Natural killer cell (primary cell): ENCODE data around the gene CLEC18A. TPM values are rescaled to one million over a fixed set of nuclear protein-coding genes. Genes with fewer than 3 reads are reported as not detected.
"Not testable (repeated sequence)": the region's sequence is repeated elsewhere in the genome, so short reads cannot be mapped to it uniquely, and the experiment has no call there.

Experiments
- ATAC-seq, 3 donors: fragments of 150-1000 bp in 2 of 3; fragments of 200-7000 bp in 1 of 3; cut with Tn5 transposase; 1 replicate in 1 of 3; 2 replicates in 2 of 3; pipeline ENCODE4 v1.10.0; 2021; ENCODE audit warnings: mild to moderate bottlenecking in 2 of 3, moderate library complexity in 2 of 3
- DNase-seq, 2 donors: peaks; one replicate each; pipeline versions ENCODE4 v3.0.0 to v3.0.0-alpha.2; 2013 to 2021; ENCODE audit warnings: mixed read lengths in 1 of 2
- H3K27ac ChIP-seq: one replicate; pipeline ENCODE4 v1.5.1; 2013; ENCODE audit warnings: mild to moderate bottlenecking, low read length
- H3K27me3 ChIP-seq: one replicate; pipeline ENCODE4 v1.6.1; 2013; ENCODE audit warnings: low read length; ENCODE audit not compliant: control insufficient read depth, insufficient read depth
- H3K36me3 ChIP-seq: one replicate; pipeline ENCODE4 v1.6.1; 2013; ENCODE audit warnings: low read length; ENCODE audit not compliant: control insufficient read depth, insufficient read depth
- H3K4me1 ChIP-seq: one replicate; pipeline ENCODE4 v1.6.1; 2013; ENCODE audit warnings: low read length; ENCODE audit not compliant: control insufficient read depth, insufficient read depth
- H3K4me3 ChIP-seq: one replicate; pipeline ENCODE4 v1.5.1; 2013; ENCODE audit warnings: low read length
- H3K9me3 ChIP-seq: one replicate; pipeline ENCODE4 v1.6.1; 2013; ENCODE audit warnings: low read length; ENCODE audit not compliant: control insufficient read depth, insufficient read depth
- H3K27ac Mint-ChIP-seq, 2 donors: one replicate each; pipeline ENCODE4 v1.8.0; 2022; ENCODE audit warnings: mild to moderate bottlenecking in 2 of 2, mixed read lengths in 2 of 2, moderate library complexity in 1 of 2
- H3K27me3 Mint-ChIP-seq, 2 donors: one replicate each; pipeline ENCODE4 v1.8.0; 2022; ENCODE audit warnings: low read depth in 2 of 2, mixed read lengths in 2 of 2
- H3K36me3 Mint-ChIP-seq: one replicate; pipeline ENCODE4 v1.8.0; 2022; ENCODE audit warnings: mixed read lengths
- H3K4me1 Mint-ChIP-seq, 2 donors: one replicate each; pipeline ENCODE4 v1.8.0; 2022; ENCODE audit warnings: mixed read lengths in 2 of 2
- H3K4me3 Mint-ChIP-seq: one replicate; pipeline ENCODE4 v1.8.0; 2022; ENCODE audit warnings: mild to moderate bottlenecking, moderate library complexity, mixed read lengths
- H3K9me3 Mint-ChIP-seq, 2 donors: one replicate each; pipeline ENCODE4 v1.8.0; 2022; ENCODE audit warnings: mixed read lengths in 2 of 2
- CTCF ChIP-seq: fragments of 200-600 bp; IDR thresholded peaks from one replicate; pipeline ENCODE4 v1.8.0; 2022; ENCODE audit warnings: antibody characterized with exemption
- WGBS: methylation state at CpG from one replicate; pipeline ENCODE4 v1.1.7; 2013; ENCODE audit warnings: missing lambda C conversion rate; ENCODE audit not compliant: insufficient coverage; 5-methylcytosine and 5-hydroxymethylcytosine counted together
- intact Hi-C: fragments of 100-400 bp; cut with micrococcal nuclease; formaldehyde crosslinking; loops from one replicate; pipeline ENCODE4 v1.14.2; 2022
- total RNA-seq, 4 donors: library from RNA; stranded (reverse); fragments of 120-200 nt in 1 of 4; gene quantifications; one replicate each; pipeline versions ENCODE4 v1.2.3 to v1.2.4, GENCODE V29; 2013 to 2022

Gene CLEC18A
- total RNA-seq, 3 donors from 2014 or later (not counting 1 experiment from before 2014, with no cell fraction given) = 2.3 to 2.7 (median 2.4) TPM

DNA sequence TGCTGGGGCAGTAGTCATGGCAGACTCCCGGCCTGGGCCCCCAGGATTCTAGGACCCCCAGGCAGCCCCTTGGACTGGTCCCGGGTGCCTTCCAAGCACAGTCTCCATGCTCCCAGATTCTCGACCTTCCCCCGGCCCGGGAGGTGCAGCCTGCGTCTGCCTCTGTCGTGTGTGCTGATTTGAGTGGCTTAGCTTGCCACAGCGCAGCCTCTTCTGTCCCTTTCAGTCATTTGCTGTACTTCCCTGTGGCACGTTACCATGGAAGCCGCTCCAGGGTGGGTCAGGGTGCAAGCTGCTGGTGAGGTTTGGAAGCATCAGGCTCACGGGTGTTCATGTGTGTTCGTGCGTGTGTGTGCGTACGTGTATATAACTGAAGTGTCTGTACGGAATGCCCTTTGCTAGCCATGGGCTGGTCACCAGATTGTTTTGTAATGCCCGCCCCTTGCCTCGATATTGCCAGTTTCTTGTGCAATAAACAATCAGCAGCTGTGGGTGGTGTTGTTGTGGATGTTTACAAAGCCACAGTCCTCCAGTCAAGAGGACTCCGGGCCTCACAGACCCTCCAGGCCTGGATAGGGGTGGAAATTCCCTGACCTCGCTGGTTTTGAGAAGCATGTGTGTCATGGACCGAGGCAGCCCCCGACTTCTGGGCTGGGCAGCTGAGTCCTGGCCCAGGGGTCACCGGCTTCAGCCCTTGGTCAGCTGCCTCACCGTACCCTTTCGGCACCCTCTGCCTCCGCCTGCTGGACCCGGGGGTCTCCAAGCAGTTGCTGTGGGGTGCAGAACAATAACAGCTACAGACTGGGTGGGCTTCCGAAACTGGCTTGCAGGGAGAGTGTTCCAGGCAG is 9.7 kb upstream of the CLEC18A start:
- Histone ChIP-seq H3K9me3 (no peaks in the 10 kb centered on the region), H3K27ac (no peak overlapping the region), H3K4me3 (no peak overlapping the region), H3K4me1 (no peaks in the 10 kb centered on the region), H3K36me3 (peaks cover 42% of the 10 kb centered on the region), H3K27me3 (no peaks in the 10 kb centered on the region)
- intact Hi-C loops = no loop called here
- H3K9me3 Mint-ChIP-seq = no peaks in the 10 kb centered on the region
- no peak for TF ChIP-seq CTCF
- no peak overlapping the region for H3K27ac Mint-ChIP-seq
- H3K27me3 Mint-ChIP-seq = no peaks in the 10 kb centered on the region
- H3K4me3 Mint-ChIP-seq = no peak overlapping the region
- WGBS = 96% methylated on average over 28 of the region's 28 CpGs
- no peak for DNase-seq
- H3K4me1 Mint-ChIP-seq = no peaks in the 10 kb centered on the region
- no peak for ATAC-seq
- no peaks in the 10 kb centered on the region for H3K36me3 Mint-ChIP-seq

- TF ChIP-seq CTCF = no peak
- Histone ChIP-seq H3K36me3 (peaks cover 35% of the 10 kb centered on the region), H3K4me3 (no peak overlapping the region), H3K27me3 (no peaks in the 10 kb centered on the region), H3K27ac (no peak overlapping the region), H3K4me1 (no peaks in the 10 kb centered on the region), H3K9me3 (no peaks in the 10 kb centered on the region)
- Mint-ChIP-seq H3K36me3 (no peaks in the 10 kb centered on the region), H3K9me3 (no peaks in the 10 kb centered on the region), H3K4me1 (no peaks in the 10 kb centered on the region), H3K27me3 (no peaks in the 10 kb centered on the region), H3K27ac (no peak overlapping the region), H3K4me3 (no peak overlapping the region)
- WGBS = 94% methylated on average over 11 of the region's 11 CpGs
- intact Hi-C loops = no loop called here
- no peak for ATAC-seq
- DNase-seq = no peak
Measured at GRCh38 chr16:69942099-69942491, 9.0 kb upstream of the CLEC18A start.

DNA sequence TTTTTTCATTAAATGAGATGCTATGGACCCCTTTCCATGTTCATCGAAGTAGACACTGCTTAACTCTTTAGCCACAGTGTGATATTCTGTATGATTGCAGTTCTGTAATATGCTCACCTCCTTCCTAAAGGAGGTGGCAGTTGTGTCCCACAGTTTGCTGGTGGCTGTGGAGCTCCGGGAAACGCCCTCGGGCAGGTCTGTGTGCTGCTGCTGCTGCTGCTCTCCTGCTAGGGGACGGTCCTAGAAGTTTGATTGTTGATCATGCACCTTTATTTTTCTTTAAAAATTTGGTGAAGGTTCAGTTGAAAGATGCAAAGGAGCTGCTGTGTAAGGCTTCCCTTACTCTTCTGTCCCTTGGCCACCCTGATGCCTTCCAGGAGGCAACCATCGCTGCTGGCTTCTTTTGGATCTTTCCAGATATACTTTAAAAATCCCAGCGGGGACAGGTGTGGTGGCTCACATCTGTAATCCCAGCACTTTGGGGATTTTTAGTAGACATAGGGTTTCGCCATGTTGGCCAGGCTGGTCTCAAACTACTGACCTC is 8.4 kb upstream of the CLEC18A start:
- Histone ChIP-seq H3K9me3 (no peaks in the 10 kb centered on the region), H3K27ac (no peak overlapping the region), H3K36me3 (peaks cover 29% of the 10 kb centered on the region), H3K4me1 (no peaks in the 10 kb centered on the region), H3K27me3 (no peaks in the 10 kb centered on the region), H3K4me3 (no peak overlapping the region)
- intact Hi-C loops = no loop called here
- 94% methylated on average over 8 of the region's 8 CpGs for WGBS
- H3K4me3 Mint-ChIP-seq = no peak overlapping the region
- no peaks in the 10 kb centered on the region for H3K36me3 Mint-ChIP-seq
- no peaks in the 10 kb centered on the region for H3K9me3 Mint-ChIP-seq
- no peak for ATAC-seq
- no peaks in the 10 kb centered on the region for H3K4me1 Mint-ChIP-seq
- no peak for TF ChIP-seq CTCF
- DNase-seq = no peak
- H3K27me3 Mint-ChIP-seq = no peaks in the 10 kb centered on the region
- no peak overlapping the region for H3K27ac Mint-ChIP-seq

- H3K27ac Mint-ChIP-seq, ATAC-seq: not testable (repeated sequence)
- H3K36me3 ChIP-seq = peaks cover 27% of the 10 kb centered on the region
Measured at GRCh38 chr16:69943241-69944036, 7.7 kb upstream of the CLEC18A start.

DNA sequence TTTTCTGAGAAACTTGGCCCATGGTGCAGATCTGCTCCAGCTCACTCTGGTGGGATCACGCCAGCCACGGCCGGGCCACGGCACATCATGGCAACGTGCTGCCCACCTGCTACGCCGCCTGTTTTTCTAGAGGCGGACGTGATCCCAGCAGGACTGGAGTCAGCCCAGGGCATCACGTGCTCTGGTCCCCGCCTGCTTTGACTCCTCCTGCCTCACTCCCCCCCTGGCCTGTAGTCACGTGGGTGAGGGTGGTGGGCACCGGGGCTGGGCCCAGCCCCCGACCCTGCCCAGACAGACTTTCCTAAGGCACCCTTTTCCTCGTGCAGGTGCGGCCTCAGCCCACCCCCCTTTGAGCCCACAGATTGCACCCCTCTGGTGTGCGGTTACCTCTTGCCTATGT is 723 bp upstream of the CLEC18A start:
- H3K9me3 ChIP-seq, H3K27me3 ChIP-seq, H3K4me1 Mint-ChIP-seq, H3K36me3 ChIP-seq, H3K4me1 ChIP-seq, H3K27me3 Mint-ChIP-seq, H3K4me3 ChIP-seq, H3K27ac Mint-ChIP-seq, ATAC-seq, DNase-seq, intact Hi-C loops, H3K4me3 Mint-ChIP-seq, H3K9me3 Mint-ChIP-seq, H3K36me3 Mint-ChIP-seq, H3K27ac ChIP-seq: not testable (repeated sequence)
- WGBS = no CpG with 5 or more reads among the region's 17 CpGs

More at GRCh38 chr16:69943241-69944036, 7.7 kb upstream of the CLEC18A start:
- H3K4me1 ChIP-seq, H3K4me3 Mint-ChIP-seq, H3K4me3 ChIP-seq, H3K27me3 ChIP-seq, intact Hi-C loops, H3K9me3 Mint-ChIP-seq, H3K27ac ChIP-seq, H3K36me3 Mint-ChIP-seq, H3K9me3 ChIP-seq, DNase-seq, H3K4me1 Mint-ChIP-seq, H3K27me3 Mint-ChIP-seq: not testable (repeated sequence)
- 97% methylated on average over 13 of the region's 21 CpGs for WGBS
